ENCODE measurements around the gene NDOR1. TPM values are rescaled to one million over a fixed set of nuclear protein-coding genes. Genes with fewer than 3 reads are reported as not detected.

Gene NDOR1
- total and polyA plus RNA-seq, 2 of the 8 experiments (the other 6 are each of a cell fraction or from before 2014, with no cell fraction given): 25.7 to 32.3 TPM

DNA sequence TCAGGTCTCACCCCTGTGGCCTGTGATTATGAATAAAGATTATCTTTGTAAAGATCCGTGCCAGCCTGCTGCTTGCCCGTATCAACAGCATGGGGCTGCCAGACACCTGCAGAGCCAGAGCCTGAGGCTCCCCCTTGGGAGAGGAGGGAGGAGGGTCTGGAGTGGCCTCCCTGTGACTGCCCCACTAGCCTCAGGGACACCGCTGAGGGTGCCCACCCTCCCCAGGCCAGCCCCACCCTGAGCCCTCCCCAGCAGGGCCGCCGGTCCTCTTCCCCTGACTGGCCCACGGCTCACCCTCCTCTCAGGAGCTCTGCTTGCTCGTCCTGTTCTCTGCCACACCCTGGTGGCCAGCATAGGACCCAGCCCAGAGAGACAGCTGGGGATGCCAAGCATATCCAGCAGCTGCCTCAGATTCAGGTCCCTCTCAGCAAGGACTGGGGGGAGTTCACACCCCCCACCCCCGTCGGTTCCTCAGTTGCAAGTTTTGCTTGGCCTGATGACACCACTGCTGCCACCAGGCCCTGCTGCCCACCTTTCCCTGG lies 15.1 kb upstream of the NDOR1 start:
- Histone ChIP-seq H3K56ac (replicated peaks; ENCODE audit: insufficient read length, low read depth, low read length) (no peak overlapping the region), H4K5ac (ENCODE audit: insufficient read length, low read depth, low read length) (no peak overlapping the region), H4K91ac (replicated peaks; ENCODE audit: insufficient read length, low read length) (no peak overlapping the region), H3K14ac (ENCODE audit: insufficient read length) (no peak overlapping the region), H2BK20ac (ENCODE audit: low read length) (no peak overlapping the region), H4K8ac (ENCODE audit: extremely low read depth, insufficient read depth, low read length) (0 out of 2 replicates have a peak overlapping the region, but pooled peaks have one; percentile 71), H2BK12ac (ENCODE audit: low read depth, low read length) (no peak overlapping the region), H3K4me3 (ENCODE audit: extremely low read depth in 1 of 4, insufficient read depth in 2 of 4, low read depth in 3 of 4, low read length in 4 of 4) (no peak overlapping the region), H3K18ac (ENCODE audit: extremely low read depth, low read length) (no peak overlapping the region), H3K23ac (ENCODE audit: insufficient read length) (no peak overlapping the region), H3K27me3 (replicated peaks in 1 of 4; ENCODE audit: control insufficient read depth in 3 of 4, extremely low read depth in 1 of 4, insufficient read depth in 3 of 4, low read length in 3 of 4) (no peaks in the 10 kb centered on the region; a peak in 1 of 7 replicates), H3K9me3 (ENCODE audit: insufficient read depth in 2 of 2, low read depth in 1 of 2, low read length in 1 of 2) (no peaks in the 10 kb centered on the region), H2BK5ac (ENCODE audit: low read depth, low read length) (no peak overlapping the region), H3K4me2 (ENCODE audit: insufficient read depth in 1 of 2, low read depth in 2 of 2, low read length in 2 of 2) (no peak overlapping the region; a peak in 1 of 4 replicates), H3K79me1 (ENCODE audit: low read depth, low read length) (peaks cover 11% of the 10 kb centered on the region), H3K23me2 (ENCODE audit: low read depth, low read length) (peaks cover 8% of the 10 kb centered on the region; the same call in 1 of the 2 replicates), H2AFZ (ENCODE audit: low read length) (no peak overlapping the region), H4K20me1 (replicated peaks in 1 of 2; ENCODE audit: control insufficient read depth in 1 of 2, insufficient read depth in 2 of 2, low read length in 2 of 2) (peaks cover 15 to 33% of the 10 kb centered on the region in 2 experiments), H3K4me1 (replicated peaks in 1 of 4; ENCODE audit: control insufficient read depth in 3 of 4, insufficient read depth in 4 of 4, low read length in 3 of 4) (peaks cover 0 to 30% (median 10%) of the 10 kb centered on the region in 4 experiments; a peak in 6 of 7 replicates), H3K9ac (replicated peaks in 1 of 4; ENCODE audit: extremely low read depth in 1 of 4, low read depth in 3 of 4, low read length in 3 of 4) (no peak overlapping the region), H2BK15ac (ENCODE audit: low read length) (no peak overlapping the region), H3K4ac (replicated peaks; ENCODE audit: insufficient read length, low read depth, low read length) (no peak overlapping the region), H3K79me2 (ENCODE audit: control insufficient read depth in 1 of 2, insufficient read depth in 2 of 2, low read length in 2 of 2) (peaks cover 0 to 34% of the 10 kb centered on the region in 2 experiments; a peak in 2 of 4 replicates), H3K36me3 (ENCODE audit: control insufficient read depth in 2 of 4, insufficient read depth in 4 of 4, low read length in 3 of 4) (peaks cover 0 to 4% (median 1%) of the 10 kb centered on the region in 4 experiments; a peak in 2 of 8 replicates), H2AK5ac (ENCODE audit: low read depth, low read length) (no peak overlapping the region), H3K27ac (ENCODE audit: low read depth, low read length) (no peak overlapping the region), H2BK120ac (replicated peaks; ENCODE audit: low read depth, low read length) (no peak overlapping the region)
- FAIRE-seq (no peak), DNase-seq (ENCODE audit: low read depth in 1 of 2, low spot score in 2 of 2) (no peak)
- ChIA-PET CTCF (ENCODE audit: partially characterized antibody) (interaction anchor here (0.7 to 14.0 kb wide), 13 partner anchors 8 to 150 kb away, joined by 3 to 204 read pairs (median 5); partner anchors contain the start of genes CYSRT1, LRRC26, NDOR1 and NELFB), POLR2A (ENCODE audit: partially characterized antibody) (interaction anchor here (0.6 to 11.0 kb wide), 10 partner anchors 9 to 50 kb away, joined by 3 to 107 read pairs (median 16); partner anchors contain the start of genes CYSRT1, NDOR1, RNF224 and TMEM203)
- 84% methylated on average over 5 of the region's 9 CpGs; no CpG with 5 or more reads in 1 of the 2 experiments for WGBS, 2 experiments (ENCODE audit: extremely low coverage in 1 of 2, insufficient coverage in 1 of 2, insufficient read length in 1 of 2, insufficient replicate concordance in 2 of 2, low coverage in 1 of 2, low lambda C conversion rate in 2 of 2, missing lambda C conversion rate in 1 of 2)
- no peak for TF ChIP-seq RXRA (IDR thresholded peaks at IDR 0.05; ENCODE audit: insufficient read depth, low read depth, low read length)
- TF ChIP-seq SP2 (IDR thresholded peaks at IDR 0.05; ENCODE audit: low read length): no peak
- TF ChIP-seq, protein P1, sequence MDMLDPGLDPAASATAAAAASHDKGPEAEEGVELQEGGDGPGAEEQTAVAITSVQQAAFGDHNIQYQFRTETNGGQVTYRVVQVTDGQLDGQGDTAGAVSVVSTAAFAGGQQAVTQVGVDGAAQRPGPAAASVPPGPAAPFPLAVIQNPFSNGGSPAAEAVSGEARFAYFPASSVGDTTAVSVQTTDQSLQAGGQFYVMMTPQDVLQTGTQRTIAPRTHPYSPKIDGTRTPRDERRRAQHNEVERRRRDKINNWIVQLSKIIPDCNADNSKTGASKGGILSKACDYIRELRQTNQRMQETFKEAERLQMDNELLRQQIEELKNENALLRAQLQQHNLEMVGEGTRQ (IDR thresholded peaks at IDR 0.05; ENCODE audit: low read length): no peak
- TF ChIP-seq SRF (IDR thresholded peaks at IDR 0.05; ENCODE audit: low read depth, low read length): no peak
- TF ChIP-seq TCF12 (IDR thresholded peaks at IDR 0.05; ENCODE audit: low read depth, low read length): no peak
- TF ChIP-seq TEAD4 (IDR thresholded peaks at IDR 0.05; ENCODE audit: low read depth, low read length): no peak
- TF ChIP-seq EGR1 (IDR thresholded peaks at IDR 0.05; ENCODE audit: borderline replicate concordance, low read depth, low read length): no peak
- no peak for TF ChIP-seq JUND (IDR thresholded peaks at IDR 0.05; ENCODE audit: low read length)
- no peak for TF ChIP-seq RBBP5 (IDR thresholded peaks at IDR 0.05; ENCODE audit: borderline replicate concordance, low read depth, low read length)
- no peak for TF ChIP-seq SIX5 (IDR thresholded peaks at IDR 0.05; ENCODE audit: low read depth, low read length)
- TF ChIP-seq CTBP2 (IDR thresholded peaks at IDR 0.05; ENCODE audit: borderline replicate concordance, insufficient read depth, insufficient read length, low read length): no peak
- no peak for TF ChIP-seq CBX5 (IDR thresholded peaks at IDR 0.05; ENCODE audit: low read depth, low read length)
- no peak for TF ChIP-seq POLR2AphosphoS5 (IDR thresholded peaks at IDR 0.05; ENCODE audit: low read depth, low read length)

Data from H1 (cell line).